ENCODE results near the gene NT5C1B.

DNA sequence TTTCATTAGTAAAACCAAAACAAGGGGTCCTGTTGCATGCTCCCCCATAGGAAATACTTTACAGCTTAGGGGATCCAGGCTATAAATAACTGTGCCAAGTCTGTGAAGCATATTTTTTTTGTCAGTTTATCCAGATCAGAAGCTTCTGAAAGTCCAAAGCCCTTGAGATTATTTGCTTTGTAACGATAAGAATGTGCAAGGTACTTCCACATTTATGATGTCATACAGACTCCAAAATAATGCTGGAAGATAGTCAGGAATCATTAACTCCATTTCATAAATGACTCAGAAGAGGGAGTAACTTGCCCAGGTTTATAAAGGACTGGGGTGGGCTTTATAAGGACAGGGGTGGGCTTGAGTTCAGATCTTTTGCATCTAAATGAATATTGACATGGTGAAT is 58.2 kb downstream of the NT5C1B start:
- TF ChIP-seq, protein P1, sequence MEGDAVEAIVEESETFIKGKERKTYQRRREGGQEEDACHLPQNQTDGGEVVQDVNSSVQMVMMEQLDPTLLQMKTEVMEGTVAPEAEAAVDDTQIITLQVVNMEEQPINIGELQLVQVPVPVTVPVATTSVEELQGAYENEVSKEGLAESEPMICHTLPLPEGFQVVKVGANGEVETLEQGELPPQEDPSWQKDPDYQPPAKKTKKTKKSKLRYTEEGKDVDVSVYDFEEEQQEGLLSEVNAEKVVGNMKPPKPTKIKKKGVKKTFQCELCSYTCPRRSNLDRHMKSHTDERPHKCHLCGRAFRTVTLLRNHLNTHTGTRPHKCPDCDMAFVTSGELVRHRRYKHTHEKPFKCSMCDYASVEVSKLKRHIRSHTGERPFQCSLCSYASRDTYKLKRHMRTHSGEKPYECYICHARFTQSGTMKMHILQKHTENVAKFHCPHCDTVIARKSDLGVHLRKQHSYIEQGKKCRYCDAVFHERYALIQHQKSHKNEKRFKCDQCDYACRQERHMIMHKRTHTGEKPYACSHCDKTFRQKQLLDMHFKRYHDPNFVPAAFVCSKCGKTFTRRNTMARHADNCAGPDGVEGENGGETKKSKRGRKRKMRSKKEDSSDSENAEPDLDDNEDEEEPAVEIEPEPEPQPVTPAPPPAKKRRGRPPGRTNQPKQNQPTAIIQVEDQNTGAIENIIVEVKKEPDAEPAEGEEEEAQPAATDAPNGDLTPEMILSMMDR (IDR thresholded peaks at IDR 0.05): no peak
- TF ChIP-seq POLR2A (IDR thresholded peaks at IDR 0.05): no peak

All from testis (tissue), 2 donors.